HepG2 (cell line): ENCODE results near the gene HES6. TPM values are rescaled to one million over a fixed set of nuclear protein-coding genes. Genes with fewer than 3 reads are reported as not detected.

Source experiments
- GZF1 ChIP-seq: sonication (generic); formaldehyde crosslinking; IDR thresholded peaks from 2 replicates; pipeline ENCODE4 v1.5.1; 2020; ENCODE audit warnings: mild to moderate bottlenecking, missing genetic modification reagents
- HDAC2 ChIP-seq: sonication (generic); formaldehyde crosslinking; IDR thresholded peaks from 2 replicates; pipeline ENCODE4 v1.4.0; 2020; ENCODE audit warnings: missing genetic modification reagents
- NRL ChIP-seq: sonication (generic); formaldehyde crosslinking; IDR thresholded peaks from 2 replicates; pipeline ENCODE4 v1.5.0; 2020; ENCODE audit warnings: missing genetic modification reagents, mild to moderate bottlenecking, moderate library complexity, borderline replicate concordance
- RAD51 ChIP-seq: fragments of 450-650 bp; IDR thresholded peaks from 2 replicates; pipeline ENCODE4 v1.6.1; 2016; ENCODE audit warnings: borderline replicate concordance
- SP1 ChIP-seq, 2 experiments: fragments of 450-650 bp in 1 of 2; sonication (generic) in 1 of 2; formaldehyde crosslinking in 1 of 2; IDR thresholded peaks; 2 replicates each; pipeline versions ENCODE4 v1.4.0 to v1.6.1; 2016 to 2020; ENCODE audit warnings: missing genetic modification reagents in 1 of 2
- ZNF3 ChIP-seq: IDR thresholded peaks from 2 replicates; pipeline ENCODE4 v1.7.0; 2017; ENCODE audit warnings: inconsistent platforms
- ZNF354B ChIP-seq: sonication (generic); formaldehyde crosslinking; IDR thresholded peaks from 2 replicates; pipeline ENCODE4 v1.8.0; 2022; ENCODE audit warnings: mild to moderate bottlenecking, missing genetic modification reagents
- ZNF75D ChIP-seq: sonication (generic); formaldehyde crosslinking; IDR thresholded peaks from 2 replicates; pipeline ENCODE4 v1.8.1; 2023; ENCODE audit warnings: missing genetic modification reagents, mild to moderate bottlenecking, borderline replicate concordance
- polyA plus RNA-seq, 8 experiments: library from polyadenylated mRNA; depleted of rRNA in 3 of 8; stranded (reverse) in 7 of 8; unstranded in 1 of 8; fragments of >200 nt; fragmentation: Illumina TruSeq in 4 of 8; extraction: Trizol in 4 of 8; gene quantifications; 2 replicates each; pipeline versions ENCODE4 v1.2.1 to v1.2.3, GENCODE V29; 2011 to 2016; ENCODE audit warnings: low read depth in 4 of 8, missing spikeins in 1 of 8, mixed read lengths in 1 of 8; ENCODE audit not compliant: insufficient read depth in 1 of 8
- total RNA-seq, 5 experiments: library from RNA; depleted of rRNA; stranded (reverse); fragments of >200 nt; fragmentation: Illumina TruSeq; extraction: Trizol; gene quantifications; 2 replicates each; pipeline ENCODE4 v1.2.3, GENCODE V29; 2016; ENCODE audit warnings: low read depth in 1 of 5
- TF ChIP-seq, protein P1 (sequence below): sonication (generic); formaldehyde crosslinking; IDR thresholded peaks from 2 replicates; pipeline ENCODE4 v1.5.0; 2020; ENCODE audit warnings: missing genetic modification reagents, mild to moderate bottlenecking, borderline replicate concordance
- TF ChIP-seq, protein P2 (sequence below): IDR thresholded peaks from 2 replicates; pipeline ENCODE4 v1.6.1; 2016; ENCODE audit warnings: missing compliant biosample characterization, missing genetic modification reagents, borderline replicate concordance
- TF ChIP-seq, protein P3 (sequence below): sonication (generic); formaldehyde crosslinking; IDR thresholded peaks from 2 replicates; pipeline ENCODE4 v1.4.0; 2020; ENCODE audit warnings: missing genetic modification reagents, borderline replicate concordance
- TF ChIP-seq, protein P4 (sequence below): sonication (generic); formaldehyde crosslinking; conservative IDR thresholded peaks from 2 replicates; pipeline ENCODE4 v1.8.0; 2022; ENCODE audit warnings: low read depth, missing genetic modification reagents
- TF ChIP-seq, protein P5 (sequence below): sonication (generic); formaldehyde crosslinking; IDR thresholded peaks from 2 replicates; pipeline ENCODE4 v1.9.0; 2022; ENCODE audit warnings: low read depth, missing genetic modification reagents

HES6 gene
- total and polyA plus RNA-seq, 2 of the 13 experiments (the other 11 are each of a cell fraction or from before 2014, with no cell fraction given): 19.5 to 82.8 TPM

DNA sequence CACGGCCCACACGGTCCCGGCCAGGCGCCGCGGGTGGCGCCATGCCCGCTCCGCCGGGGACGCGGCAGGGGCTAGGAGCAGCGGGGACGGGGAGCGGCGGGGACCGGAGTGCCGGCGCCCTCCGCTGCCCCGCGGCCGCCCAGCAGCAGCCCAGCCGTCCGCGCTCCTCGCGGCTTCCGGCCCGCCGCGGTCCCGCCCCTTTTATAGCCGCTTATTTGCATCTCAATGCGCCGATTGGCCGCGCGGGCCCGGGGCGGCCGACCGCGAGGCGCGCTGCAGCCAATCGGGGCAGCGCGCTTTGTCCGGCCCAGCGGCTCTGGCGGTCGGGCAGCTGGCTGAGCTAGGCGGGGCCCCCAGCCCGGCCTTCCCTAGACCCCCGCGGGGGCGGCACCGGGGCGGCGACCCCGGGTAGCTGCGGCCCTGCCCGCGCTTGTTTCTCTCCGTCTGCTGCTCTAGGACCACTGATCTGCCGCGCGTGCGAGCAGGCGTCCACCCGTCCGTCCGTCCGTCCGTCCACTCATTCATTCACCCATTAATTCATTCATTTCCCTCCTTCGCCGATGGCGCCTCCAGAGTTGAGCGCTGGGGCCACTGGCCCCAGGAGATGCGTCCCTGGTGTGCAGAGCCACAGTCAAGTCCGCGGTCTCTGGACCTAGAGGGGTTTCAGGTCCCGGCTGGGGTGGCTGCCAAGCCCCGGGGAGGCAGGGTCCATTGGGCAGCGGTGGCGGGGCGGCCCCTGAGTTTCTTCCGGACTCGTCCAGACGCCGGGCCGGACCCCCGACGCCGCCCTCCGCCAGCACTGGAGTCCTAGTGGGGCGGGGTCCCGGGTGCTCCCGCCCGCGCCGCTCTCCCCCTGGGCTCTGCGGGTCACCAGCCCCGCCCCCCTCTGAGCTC is at the start of gene HES6 (continued):
- TF ChIP-seq, protein P1, sequence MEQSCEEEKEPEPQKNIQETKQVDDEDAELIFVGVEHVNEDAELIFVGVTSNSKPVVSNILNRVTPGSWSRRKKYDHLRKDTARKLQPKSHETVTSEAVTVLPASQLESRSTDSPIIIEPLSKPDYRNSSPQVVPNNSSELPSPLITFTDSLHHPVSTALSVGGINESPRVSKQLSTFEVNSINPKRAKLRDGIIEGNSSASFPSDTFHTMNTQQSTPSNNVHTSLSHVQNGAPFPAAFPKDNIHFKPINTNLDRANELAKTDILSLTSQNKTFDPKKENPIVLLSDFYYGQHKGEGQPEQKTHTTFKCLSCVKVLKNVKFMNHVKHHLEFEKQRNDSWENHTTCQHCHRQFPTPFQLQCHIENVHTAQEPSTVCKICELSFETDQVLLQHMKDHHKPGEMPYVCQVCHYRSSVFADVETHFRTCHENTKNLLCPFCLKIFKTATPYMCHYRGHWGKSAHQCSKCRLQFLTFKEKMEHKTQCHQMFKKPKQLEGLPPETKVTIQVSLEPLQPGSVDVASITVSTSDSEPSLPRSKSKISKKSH (CRISPR knock-in tag): peak; percentile 79; the same call in 1 of the 2 replicates
- TF ChIP-seq HDAC2 (CRISPR knock-in tag) (no peak; the same call in 1 of the 2 replicates), SP1 (IDR thresholded peaks at IDR 0.05) (no peak), SP1 (CRISPR knock-in tag; IDR thresholded peaks at IDR 0.05) (no peak; the same call in 1 of the 2 replicates), ZNF75D (CRISPR knock-in tag) (no peak), ZNF3 (CRISPR knock-in tag) (no peak), NRL (no peak), GZF1 (CRISPR knock-in tag) (no peak), ZNF354B (CRISPR knock-in tag) (no peak), RAD51 (no peak)
- TF ChIP-seq, protein P2, sequence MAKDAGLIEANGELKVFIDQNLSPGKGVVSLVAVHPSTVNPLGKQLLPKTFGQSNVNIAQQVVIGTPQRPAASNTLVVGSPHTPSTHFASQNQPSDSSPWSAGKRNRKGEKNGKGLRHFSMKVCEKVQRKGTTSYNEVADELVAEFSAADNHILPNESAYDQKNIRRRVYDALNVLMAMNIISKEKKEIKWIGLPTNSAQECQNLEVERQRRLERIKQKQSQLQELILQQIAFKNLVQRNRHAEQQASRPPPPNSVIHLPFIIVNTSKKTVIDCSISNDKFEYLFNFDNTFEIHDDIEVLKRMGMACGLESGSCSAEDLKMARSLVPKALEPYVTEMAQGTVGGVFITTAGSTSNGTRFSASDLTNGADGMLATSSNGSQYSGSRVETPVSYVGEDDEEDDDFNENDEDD: peak; percentile 49; the same call in 1 of the 2 replicates
- TF ChIP-seq, protein P3, sequence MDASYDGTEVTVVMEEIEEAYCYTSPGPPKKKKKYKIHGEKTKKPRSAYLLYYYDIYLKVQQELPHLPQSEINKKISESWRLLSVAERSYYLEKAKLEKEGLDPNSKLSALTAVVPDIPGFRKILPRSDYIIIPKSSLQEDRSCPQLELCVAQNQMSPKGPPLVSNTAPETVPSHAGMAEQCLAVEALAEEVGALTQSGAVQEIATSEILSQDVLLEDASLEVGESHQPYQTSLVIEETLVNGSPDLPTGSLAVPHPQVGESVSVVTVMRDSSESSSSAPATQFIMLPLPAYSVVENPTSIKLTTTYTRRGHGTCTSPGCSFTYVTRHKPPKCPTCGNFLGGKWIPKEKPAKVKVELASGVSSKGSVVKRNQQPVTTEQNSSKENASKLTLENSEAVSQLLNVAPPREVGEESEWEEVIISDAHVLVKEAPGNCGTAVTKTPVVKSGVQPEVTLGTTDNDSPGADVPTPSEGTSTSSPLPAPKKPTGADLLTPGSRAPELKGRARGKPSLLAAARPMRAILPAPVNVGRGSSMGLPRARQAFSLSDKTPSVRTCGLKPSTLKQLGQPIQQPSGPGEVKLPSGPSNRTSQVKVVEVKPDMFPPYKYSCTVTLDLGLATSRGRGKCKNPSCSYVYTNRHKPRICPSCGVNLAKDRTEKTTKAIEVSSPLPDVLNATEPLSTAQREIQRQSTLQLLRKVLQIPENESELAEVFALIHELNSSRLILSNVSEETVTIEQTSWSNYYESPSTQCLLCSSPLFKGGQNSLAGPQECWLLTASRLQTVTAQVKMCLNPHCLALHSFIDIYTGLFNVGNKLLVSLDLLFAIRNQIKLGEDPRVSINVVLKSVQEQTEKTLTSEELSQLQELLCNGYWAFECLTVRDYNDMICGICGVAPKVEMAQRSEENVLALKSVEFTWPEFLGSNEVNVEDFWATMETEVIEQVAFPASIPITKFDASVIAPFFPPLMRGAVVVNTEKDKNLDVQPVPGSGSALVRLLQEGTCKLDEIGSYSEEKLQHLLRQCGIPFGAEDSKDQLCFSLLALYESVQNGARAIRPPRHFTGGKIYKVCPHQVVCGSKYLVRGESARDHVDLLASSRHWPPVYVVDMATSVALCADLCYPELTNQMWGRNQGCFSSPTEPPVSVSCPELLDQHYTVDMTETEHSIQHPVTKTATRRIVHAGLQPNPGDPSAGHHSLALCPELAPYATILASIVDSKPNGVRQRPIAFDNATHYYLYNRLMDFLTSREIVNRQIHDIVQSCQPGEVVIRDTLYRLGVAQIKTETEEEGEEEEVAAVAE: no peak
- TF ChIP-seq, protein P4, sequence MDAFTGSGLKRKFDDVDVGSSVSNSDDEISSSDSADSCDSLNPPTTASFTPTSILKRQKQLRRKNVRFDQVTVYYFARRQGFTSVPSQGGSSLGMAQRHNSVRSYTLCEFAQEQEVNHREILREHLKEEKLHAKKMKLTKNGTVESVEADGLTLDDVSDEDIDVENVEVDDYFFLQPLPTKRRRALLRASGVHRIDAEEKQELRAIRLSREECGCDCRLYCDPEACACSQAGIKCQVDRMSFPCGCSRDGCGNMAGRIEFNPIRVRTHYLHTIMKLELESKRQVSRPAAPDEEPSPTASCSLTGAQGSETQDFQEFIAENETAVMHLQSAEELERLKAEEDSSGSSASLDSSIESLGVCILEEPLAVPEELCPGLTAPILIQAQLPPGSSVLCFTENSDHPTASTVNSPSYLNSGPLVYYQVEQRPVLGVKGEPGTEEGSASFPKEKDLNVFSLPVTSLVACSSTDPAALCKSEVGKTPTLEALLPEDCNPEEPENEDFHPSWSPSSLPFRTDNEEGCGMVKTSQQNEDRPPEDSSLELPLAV (CRISPR knock-in tag): no peak; the same call in 1 of the 2 replicates
- TF ChIP-seq, protein P5, sequence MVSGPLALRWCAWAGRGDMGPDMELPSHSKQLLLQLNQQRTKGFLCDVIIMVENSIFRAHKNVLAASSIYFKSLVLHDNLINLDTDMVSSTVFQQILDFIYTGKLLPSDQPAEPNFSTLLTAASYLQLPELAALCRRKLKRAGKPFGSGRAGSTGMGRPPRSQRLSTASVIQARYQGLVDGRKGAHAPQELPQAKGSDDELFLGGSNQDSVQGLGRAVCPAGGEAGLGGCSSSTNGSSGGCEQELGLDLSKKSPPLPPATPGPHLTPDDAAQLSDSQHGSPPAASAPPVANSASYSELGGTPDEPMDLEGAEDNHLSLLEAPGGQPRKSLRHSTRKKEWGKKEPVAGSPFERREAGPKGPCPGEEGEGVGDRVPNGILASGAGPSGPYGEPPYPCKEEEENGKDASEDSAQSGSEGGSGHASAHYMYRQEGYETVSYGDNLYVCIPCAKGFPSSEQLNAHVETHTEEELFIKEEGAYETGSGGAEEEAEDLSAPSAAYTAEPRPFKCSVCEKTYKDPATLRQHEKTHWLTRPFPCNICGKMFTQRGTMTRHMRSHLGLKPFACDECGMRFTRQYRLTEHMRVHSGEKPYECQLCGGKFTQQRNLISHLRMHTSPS (CRISPR knock-in tag): no peak; the same call in 1 of the 2 replicates
